ENCODE data around the gene RTN1. TPM values are rescaled to one million over a fixed set of nuclear protein-coding genes. Genes with fewer than 3 reads are reported as not detected.

RTN1 gene
- total and polyA plus RNA-seq, 9 of the 15 experiments (the other 6 are each of a cell fraction or from before 2014, with no cell fraction given) = 0.03 to 0.09 TPM; not detected in 7

GRCh38 chr14:59827401-59827800 is 43.2 kb downstream of the RTN1 start:
- POLR2A ChIA-PET = interaction anchor here (1.4 kb wide), 1 partner anchor 9 kb away, joined by 5 read pairs; no protein-coding TSS in a partner anchor
- no peak overlapping the region for H3K9ac ChIP-seq (ENCODE audit: insufficient read depth in 1 of 2, low read depth in 2 of 2, low read length in 2 of 2)
- H3K9me3 ChIP-seq (replicated peaks; ENCODE audit: control insufficient read depth, insufficient read depth, low read depth, low read length) = no peaks in the 10 kb centered on the region
- intact Hi-C loops (cut with micrococcal nuclease) = no loop called here
- WGBS (ENCODE audit: insufficient coverage, low coverage, missing lambda C conversion rate) = 7% methylated on average over 2 of the region's 3 CpGs
- no peak for ATAC-seq
- no peaks in the 10 kb centered on the region for H3K79me2 ChIP-seq (ENCODE audit: control insufficient read depth, insufficient read depth, low read length)
- H3K4me3 ChIP-seq = no peak overlapping the region
- H2AFZ ChIP-seq (ENCODE audit: low read depth, low read length) = no peak overlapping the region
- H3K27me3 ChIP-seq (ENCODE audit: control insufficient read depth in 2 of 2, insufficient read depth in 2 of 2, low read length in 2 of 2) = no peaks in the 10 kb centered on the region
- no peaks in the 10 kb centered on the region for H3K36me3 ChIP-seq (ENCODE audit: control insufficient read depth, insufficient read depth, low read length)
- no peak overlapping the region for H3K4me2 ChIP-seq (ENCODE audit: insufficient read depth, low read length)
- in situ Hi-C loops (cut with MboI) = no loop called here
- no TSS peak for BruUV-seq (replicated peaks)
- no peaks in the 10 kb centered on the region for H3K4me1 ChIP-seq (replicated peaks in 1 of 2; ENCODE audit: control insufficient read depth in 2 of 2, insufficient read depth in 2 of 2, low read length in 2 of 2)
- H4K20me1 ChIP-seq (replicated peaks; ENCODE audit: control insufficient read depth, insufficient read depth, low read length) = no peaks in the 10 kb centered on the region
- no peak for DNase-seq (ENCODE audit: extremely low read depth in 1 of 4, low spot score in 3 of 4)
- TF ChIP-seq EHMT2 (IDR thresholded peaks at IDR 0.05) (no peak), MAFF (IDR thresholded peaks at IDR 0.05; ENCODE audit: low read length) (no peak), DMBX1 (CRISPR knock-in tag; IDR thresholded peaks at IDR 0.05; ENCODE audit: borderline replicate concordance) (no peak), SAFB2 (IDR thresholded peaks at IDR 0.05; ENCODE audit: borderline replicate concordance, low read depth, low read length, severe bottlenecking) (no peak), U2AF1 (optimal IDR thresholded peaks at IDR 0.05; ENCODE audit: low read depth, low read length) (no peak), SNRNP70 (optimal IDR thresholded peaks at IDR 0.05; ENCODE audit: low read depth, low read length) (no peak), SMARCA4 (IDR thresholded peaks at IDR 0.05) (no peak), CAMTA2 (CRISPR knock-in tag; conservative IDR thresholded peaks at IDR 0.05) (no peak), ZNF253 (CRISPR knock-in tag; conservative IDR thresholded peaks at IDR 0.05) (no peak), ZBTB8A (IDR thresholded peaks at IDR 0.05; ENCODE audit: partially characterized antibody) (no peak), ZBTB9 (CRISPR knock-in tag; IDR thresholded peaks at IDR 0.05) (no peak), KLF10 (CRISPR knock-in tag; IDR thresholded peaks at IDR 0.05) (no peak), TGIF2 (CRISPR knock-in tag; IDR thresholded peaks at IDR 0.05) (no peak), ZNF444 (CRISPR knock-in tag; IDR thresholded peaks at IDR 0.05) (no peak), ZSCAN29 (IDR thresholded peaks at IDR 0.05) (no peak), NCOA1 (IDR thresholded peaks at IDR 0.05; ENCODE audit: low read depth) (no peak), NONO (IDR thresholded peaks at IDR 0.05; ENCODE audit: low read depth in 2 of 2, low read length in 1 of 2) (no peak), CBX1 (IDR thresholded peaks at IDR 0.05; ENCODE audit: low read depth) (no peak), SPI1 (IDR thresholded peaks at IDR 0.05; ENCODE audit: borderline replicate concordance, low read depth, low read length) (no peak)
- FAIRE-seq = no peak
- H3K9me1 ChIP-seq (ENCODE audit: control insufficient read depth, insufficient read depth, low read length) = no peaks in the 10 kb centered on the region
- CTCF ChIA-PET (ENCODE audit: low intra/inter-chr PET ratio) = no interaction called here
- no peak overlapping the region for H3K27ac ChIP-seq (ENCODE audit: extremely low read depth, low read depth, low read length)

Measured in K562 (cell line).